ENCODE results near the gene C17orf78.
"Not testable (repeated sequence)": the region's sequence is repeated elsewhere in the genome, so short reads cannot be mapped to it uniquely, and the experiment has no call there.

The C17orf78 gene

DNA sequence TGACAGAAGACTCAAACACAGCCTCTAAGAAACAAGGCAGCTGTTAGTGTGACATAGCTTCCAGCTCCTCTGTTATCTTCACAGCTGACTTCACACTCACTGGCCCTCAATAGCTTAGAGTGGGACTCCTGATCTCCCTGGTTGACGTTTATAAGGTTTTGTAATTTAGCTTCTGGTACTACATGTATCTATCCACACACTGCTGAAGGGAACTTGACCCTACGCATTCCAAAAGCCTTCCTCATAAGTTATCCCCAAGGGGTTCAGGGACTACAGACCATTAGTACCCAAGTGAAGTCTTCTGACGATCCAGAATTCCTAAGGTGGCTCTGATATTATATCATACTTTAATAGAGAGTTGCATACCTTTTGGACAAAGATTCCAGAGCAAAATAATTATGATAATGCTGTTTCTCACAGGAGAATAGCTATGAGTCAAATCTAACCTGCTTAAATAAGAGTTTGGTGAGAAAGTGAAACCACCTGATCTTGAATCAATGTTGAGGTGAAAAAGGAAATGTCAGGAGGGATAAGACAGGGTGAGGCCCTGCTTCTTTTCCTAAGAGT, 16.3 kb downstream of the C17orf78 start:
- peak; percentile 80 for DNase-seq (ENCODE audit: low read depth, low spot score)
- ChIA-PET CTCF (interaction anchor here (0.9 to 12.0 kb wide), 2 partner anchors 9 to 17 kb away, joined by 3 to 189 read pairs; partner anchors contain the start of gene C17orf78), POLR2A (no interaction called here)
- peak overlapping the region; percentile 6 for H3K4me3 ChIP-seq (ENCODE audit: low read depth, low read length)
- no peak for TF ChIP-seq CTCF (IDR thresholded peaks at IDR 0.05; ENCODE audit: insufficient read depth, low read length, missing control alignments)

- POLR2A ChIA-PET = no interaction called here
Observed at GRCh38 chr17:37393352-37393751, 17.6 kb downstream of the C17orf78 start.

DNA sequence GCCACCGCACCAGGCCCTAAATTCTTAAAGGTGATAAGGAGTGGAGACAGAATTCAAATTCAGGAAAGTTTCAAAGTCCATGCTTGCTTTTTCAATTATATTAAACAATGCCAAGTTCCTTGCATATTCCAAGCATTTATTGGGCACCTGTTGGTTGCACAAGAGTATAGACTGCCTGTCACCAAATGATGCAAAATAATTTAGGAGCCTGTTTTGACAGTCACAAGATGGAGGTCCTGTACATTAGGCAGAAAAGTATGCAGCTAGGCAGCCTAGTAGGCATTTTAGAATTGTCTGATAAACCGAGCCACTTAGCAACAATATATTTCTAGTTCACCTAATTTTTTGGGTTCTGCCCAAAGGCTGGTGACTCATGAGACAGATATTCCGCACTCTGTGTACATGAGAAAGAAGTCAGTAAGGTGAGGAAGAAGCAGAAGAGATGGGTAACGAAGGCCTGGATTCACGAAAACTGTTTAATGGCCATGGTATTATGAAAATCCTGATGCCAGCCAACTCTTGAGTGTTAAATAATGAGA, 23.5 kb downstream of the C17orf78 start:
- H3K4me3 ChIP-seq (ENCODE audit: low read depth, low read length) = no peak overlapping the region
- no peak for DNase-seq (ENCODE audit: low read depth, low spot score)
- POLR2A ChIA-PET = no interaction called here
- CTCF ChIA-PET = interaction anchor here (2.4 to 4.4 kb wide), 2 partner anchors 11 to 26 kb away, joined by 14 to 48 read pairs; no protein-coding TSS in a partner anchor
- no peak for TF ChIP-seq CTCF (IDR thresholded peaks at IDR 0.05; ENCODE audit: insufficient read depth, low read length, missing control alignments)

More at GRCh38 chr17:37393352-37393751, 17.6 kb downstream of the C17orf78 start:
- CTCF ChIA-PET = interaction anchor here (1.0 to 12.0 kb wide), 2 partner anchors 18 to 133 kb away, joined by 3 to 189 read pairs; partner anchors contain the start of gene C17orf78
- DNase-seq (ENCODE audit: low read depth, low spot score) = no peak
- no peak for TF ChIP-seq CTCF (IDR thresholded peaks at IDR 0.05; ENCODE audit: insufficient read depth, low read length, missing control alignments)
- no peak overlapping the region for H3K4me3 ChIP-seq (ENCODE audit: low read depth, low read length)

GRCh38 chr17:37400505-37400904, 24.7 kb downstream of the C17orf78 start:
- no peak overlapping the region for H3K4me3 ChIP-seq (ENCODE audit: low read depth, low read length)
- no peak for DNase-seq (ENCODE audit: low read depth, low spot score)
- ChIA-PET POLR2A (interaction anchor here (0.6 kb wide), 1 partner anchor 42 kb away, joined by 3 read pairs; no protein-coding TSS in a partner anchor), CTCF (interaction anchor here (4.4 kb wide), 1 partner anchor 28 kb away, joined by 48 read pairs; no protein-coding TSS in a partner anchor)
- TF ChIP-seq CTCF (IDR thresholded peaks at IDR 0.05; ENCODE audit: insufficient read depth, low read length, missing control alignments) = no peak

GRCh38 chr17:37405522-37405921, 29.7 kb downstream of the C17orf78 start:
- POLR2A ChIA-PET; DNase-seq (ENCODE audit: low read depth, low spot score): not testable (repeated sequence)
- peak overlapping the region; percentile 19 for H3K4me3 ChIP-seq (ENCODE audit: low read depth, low read length)
- CTCF ChIA-PET = interaction anchor here (0.9 to 1.1 kb wide), 3 partner anchors 9 to 33 kb away, joined by 4 to 5 read pairs (median 4); partner anchors contain the start of gene C17orf78

DNA sequence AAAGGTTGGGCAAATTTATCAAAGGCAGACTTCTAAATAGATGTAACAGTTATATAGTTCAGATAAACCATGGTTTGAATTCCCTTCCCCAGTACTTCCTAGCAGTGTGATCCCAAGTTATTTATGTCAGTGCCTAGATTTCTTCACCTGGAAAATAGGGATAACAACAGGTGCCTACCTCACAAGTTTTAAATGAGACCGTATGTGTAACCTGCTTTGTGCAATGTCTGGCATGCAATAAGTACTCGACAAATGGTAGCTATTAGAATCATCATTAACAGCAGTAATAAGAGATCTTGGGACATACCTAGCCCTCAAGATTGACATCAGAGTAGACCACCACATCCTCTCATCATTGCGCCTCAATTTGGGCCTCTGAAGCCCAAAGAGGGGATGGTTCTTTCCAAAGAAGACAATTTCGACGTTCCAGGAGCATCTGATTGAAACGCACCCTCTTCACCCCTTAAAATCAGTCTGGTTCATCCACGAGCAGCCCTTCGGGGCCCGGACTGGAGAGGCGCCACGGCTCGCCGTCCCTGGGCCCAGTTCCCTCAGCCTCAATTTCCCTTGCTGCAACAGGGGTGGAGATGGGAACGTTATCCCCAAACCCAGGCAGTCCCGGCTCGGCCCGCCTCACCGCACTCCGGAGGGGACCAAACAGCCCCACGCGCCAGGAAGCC, 30.3 kb downstream of the C17orf78 start:
- no peak for TF ChIP-seq CTCF (IDR thresholded peaks at IDR 0.05; ENCODE audit: insufficient read depth, low read length, missing control alignments)
- CTCF ChIA-PET = no interaction called here
- no peak for DNase-seq (ENCODE audit: low read depth, low spot score)
- peak overlapping the region; percentile 87 for H3K4me3 ChIP-seq (ENCODE audit: low read depth, low read length)
- POLR2A ChIA-PET = no interaction called here

Measured in AG04449 (cell line).